Esophagus muscularis mucosa (tissue), 4 donors: ENCODE results near the gene CASKIN1. TPM values are rescaled to one million over a fixed set of nuclear protein-coding genes. Genes with fewer than 3 reads are reported as not detected.

Experiments used
- DNase-seq: peaks from one replicate; pipeline ENCODE4 v3.0.0-alpha.2; 2017; ENCODE audit errors: extremely low spot score
- H3K27ac ChIP-seq, 4 donors: fragments of 200-600 bp; sonication (generic); replicated peaks in 1 of 4; 1 replicate in 3 of 4; 2 replicates in 1 of 4; pipeline ENCODE4 v1.5.1; 2016 to 2019; ENCODE audit warnings: mild to moderate bottlenecking in 1 of 4
- H3K27me3 ChIP-seq, 4 donors: fragments of 200-600 bp; sonication (generic); one replicate each; pipeline versions ENCODE4 v1.5.1 to v1.6.0; 2016 to 2019
- H3K36me3 ChIP-seq, 4 donors: fragments of 200-600 bp; sonication (generic); one replicate each; pipeline ENCODE4 v1.5.1; 2016 to 2019
- H3K4me1 ChIP-seq, 4 donors: fragments of 200-600 bp; sonication (generic); one replicate each; pipeline ENCODE4 v1.5.1; 2016 to 2019
- H3K4me3 ChIP-seq, 4 donors: fragments of 200-600 bp; sonication (generic); 1 replicate in 2 of 4; 2 replicates in 2 of 4; pipeline ENCODE4 v1.5.1; 2016 to 2019; ENCODE audit warnings: mild to moderate bottlenecking in 4 of 4, moderate library complexity in 1 of 4
- H3K9me3 ChIP-seq, 4 donors: fragments of 200-600 bp; sonication (generic); 1 replicate in 3 of 4; 2 replicates in 1 of 4; pipeline ENCODE4 v1.5.1; 2016 to 2019
- CTCF ChIP-seq, 3 experiments: fragments of 200-600 bp in 2 of 3; fragments of 450-650 bp in 1 of 3; sonication (generic) in 2 of 3; IDR thresholded peaks; one replicate each; pipeline ENCODE4 v1.5.1; 2017 to 2019; ENCODE audit warnings: antibody characterized with exemption in 3 of 3, mild to moderate bottlenecking in 2 of 3, moderate library complexity in 1 of 3
- EP300 ChIP-seq: sonication (generic); formaldehyde crosslinking; IDR thresholded peaks from one replicate; pipeline ENCODE4 v1.6.1; 2017; ENCODE audit warnings: antibody characterized with exemption
- POLR2A ChIP-seq: fragments of 450-650 bp; IDR thresholded peaks from one replicate; pipeline ENCODE4 v1.6.1; 2017; ENCODE audit warnings: antibody characterized with exemption, moderate library complexity, mild to moderate bottlenecking, low read depth
- POLR2AphosphoS5 ChIP-seq, 2 donors: sonication (generic); formaldehyde crosslinking; IDR thresholded peaks; one replicate each; pipeline ENCODE4 v1.6.1; 2017; ENCODE audit warnings: antibody characterized with exemption in 2 of 2
- WGBS: methylation state at CpG from one replicate; pipeline ENCODE4 v1.1.5; 2018; 5-methylcytosine and 5-hydroxymethylcytosine counted together
- intact Hi-C: fragments of 100-400 bp; cut with DNase I; formaldehyde crosslinking; loops from one replicate; pipeline ENCODE4 v1.15.1; 2023
- total RNA-seq, 4 donors: library from RNA; depleted of rRNA; stranded (reverse); fragments of >200 nt; gene quantifications; one replicate each; pipeline versions ENCODE4 v1.1.0 to v1.2.1, GENCODE V29; 2016

Gene CASKIN1
- total RNA-seq, 4 donors from 2014 or later, result under 0.01 to 0.32 (median 0.09) TPM

- Histone ChIP-seq H3K36me3 (peaks cover 0 to 12% (median 7%) of the 10 kb centered on the region in 4 donors), H3K4me1 (peaks cover 77 to 90% (median 88%) of the 10 kb centered on the region in 4 donors), H3K27me3 (no peaks in the 10 kb centered on the region), H3K27ac (peak overlapping the region; percentile 76 to 95 (median 86)), H3K4me3 (peak overlapping the region; percentile 62 to 88 (median 71)), H3K9me3 (no peaks in the 10 kb centered on the region)
- intact Hi-C loops, result no loop called here
- no peak for TF ChIP-seq POLR2A
- TF ChIP-seq POLR2AphosphoS5 (IDR thresholded peaks at IDR 0.05), result no peak
- TF ChIP-seq EP300, result no peak
- no peak for TF ChIP-seq CTCF (IDR thresholded peaks at IDR 0.05)
- no peak for DNase-seq
- WGBS, result 24% methylated on average over 17 of the region's 25 CpGs
Measured at GRCh38 chr16:2152695-2153506, 43.5 kb downstream of the CASKIN1 start.

- TF ChIP-seq EP300 (no peak), POLR2A (no peak), CTCF (IDR thresholded peaks at IDR 0.05) (no peak), POLR2AphosphoS5 (IDR thresholded peaks at IDR 0.05) (no peak)
- Histone ChIP-seq H3K27ac (peak overlapping the region in 3 of 4 donors; percentile 1 to 95 (median 76)), H3K27me3 (no peaks in the 10 kb centered on the region), H3K4me1 (peaks cover 67 to 79% (median 78%) of the 10 kb centered on the region in 4 donors), H3K4me3 (no peak overlapping the region), H3K36me3 (peaks cover 0 to 12% (median 7%) of the 10 kb centered on the region in 4 donors), H3K9me3 (no peaks in the 10 kb centered on the region)
- intact Hi-C loops, result no loop called here
- 78% methylated on average over 11 of the region's 13 CpGs for WGBS
- DNase-seq, result no peak
Measured at GRCh38 chr16:2151188-2152091, 45.0 kb downstream of the CASKIN1 start.

GRCh38 chr16:2150418-2151187 lies 45.8 kb downstream of the CASKIN1 start:
- no peak for DNase-seq
- 59% methylated on average over 11 of the region's 18 CpGs for WGBS
- intact Hi-C loops, result no loop called here
- Histone ChIP-seq H3K4me1 (peaks cover 63 to 73% (median 73%) of the 10 kb centered on the region in 4 donors), H3K4me3 (no peak overlapping the region), H3K36me3 (peaks cover 0 to 12% (median 7%) of the 10 kb centered on the region in 4 donors), H3K27me3 (no peaks in the 10 kb centered on the region), H3K9me3 (no peaks in the 10 kb centered on the region), H3K27ac (peak overlapping the region in 1 of 4 donors; percentile 1)
- TF ChIP-seq EP300 (no peak), CTCF (IDR thresholded peaks at IDR 0.05) (no peak), POLR2AphosphoS5 (IDR thresholded peaks at IDR 0.05) (no peak), POLR2A (no peak)

- intact Hi-C loops, result no loop called here
- TF ChIP-seq POLR2A, result no peak
- TF ChIP-seq CTCF (IDR thresholded peaks at IDR 0.05), result no peak
- TF ChIP-seq EP300, result no peak
- TF ChIP-seq POLR2AphosphoS5 (IDR thresholded peaks at IDR 0.05), result no peak
- H3K4me1 ChIP-seq, result peaks cover 62 to 72% (median 72%) of the 10 kb centered on the region in 4 donors
- DNase-seq, result no peak
- no peak overlapping the region for H3K4me3 ChIP-seq
- 63% methylated on average over 18 of the region's 24 CpGs for WGBS
- no peak overlapping the region for H3K27ac ChIP-seq
- H3K9me3 ChIP-seq, result no peaks in the 10 kb centered on the region
- no peaks in the 10 kb centered on the region for H3K27me3 ChIP-seq
- peaks cover 0 to 12% (median 7%) of the 10 kb centered on the region in 4 donors for H3K36me3 ChIP-seq
Measured at GRCh38 chr16:2149630-2150417, 46.6 kb downstream of the CASKIN1 start.
